ENCODE measurements around the gene MAB21L2.

- no peak for TF ChIP-seq POLR2AphosphoS5 (IDR thresholded peaks at IDR 0.05; ENCODE audit: low read depth, low read length)
- TF ChIP-seq YY1 (IDR thresholded peaks at IDR 0.05; ENCODE audit: extremely low read depth, insufficient replicate concordance, low read depth, low read length) = no peak
- TF ChIP-seq CTCF (IDR thresholded peaks at IDR 0.05 in 2 of 3, conservative IDR thresholded peaks at IDR 0.05 in 1 of 3; ENCODE audit: borderline replicate concordance in 1 of 3, insufficient read depth in 1 of 3, low read depth in 2 of 3, low read length in 2 of 3) = no peak
- TF ChIP-seq CEBPB (IDR thresholded peaks at IDR 0.05; ENCODE audit: low read depth) = no peak
- no peak for TF ChIP-seq SP1 (IDR thresholded peaks at IDR 0.05; ENCODE audit: low read depth)
- no peak for TF ChIP-seq MAX (IDR thresholded peaks at IDR 0.05)
- TF ChIP-seq POLR2A (IDR thresholded peaks at IDR 0.05; ENCODE audit: borderline replicate concordance, extremely low read depth, insufficient read depth, insufficient read length) = no peak
- TF ChIP-seq EZH2 (IDR thresholded peaks at IDR 0.05) = no peak
- TF ChIP-seq ZBTB33 (IDR thresholded peaks at IDR 0.05; ENCODE audit: extremely low read depth, insufficient replicate concordance, low read length) = no peak
- TF ChIP-seq RAD21 (IDR thresholded peaks at IDR 0.05; ENCODE audit: low read depth) = no peak
- no peak for TF ChIP-seq SRF (IDR thresholded peaks at IDR 0.05; ENCODE audit: low read depth)
- no peak for TF ChIP-seq REST (IDR thresholded peaks at IDR 0.05; ENCODE audit: low read depth)
Observed at GRCh38 chr4:150580306-150580705, 1.6 kb upstream of the MAB21L2 start.
